H1 (cell line): ENCODE results near the gene RIBC2. TPM values are rescaled to one million over a fixed set of nuclear protein-coding genes. Genes with fewer than 3 reads are reported as not detected.

ENCODE experiments used
- CTCF ChIA-PET: fragments of 300-600 bp; sonication (Branson Sonifier 250); formaldehyde crosslinking; loops from one replicate; lab custom pipeline; 2021; ENCODE audit not compliant: partially characterized antibody; lab: Charles Lee
- POLR2A ChIA-PET: fragments of 300-600 bp; sonication (Branson Sonifier 250); formaldehyde crosslinking; loops from one replicate; lab custom pipeline; 2021; ENCODE audit warnings: inconsistent platforms; ENCODE audit not compliant: partially characterized antibody; lab: Charles Lee
- DNase-seq, 2 experiments: peaks; one replicate each; pipeline versions ENCODE4 v3.0.0 to v3.0.0-alpha.2; 2010 to 2022; ENCODE audit warnings: low spot score in 2 of 2, low read depth in 1 of 2, mixed read lengths in 1 of 2
- FAIRE-seq: peaks from 2 replicates; lab custom pipeline; 2011; peaks lifted over from hg19 to GRCh38; lab: Jason Lieb, UNC
- H2AFZ ChIP-seq: 2 replicates; pipeline ENCODE4 v1.8.1; 2012; ENCODE audit warnings: low read length, inconsistent platforms
- H2AK5ac ChIP-seq: 2 replicates; pipeline ENCODE4 v1.6.1; 2013; ENCODE audit warnings: low read depth, low read length
- H2BK120ac ChIP-seq: replicated peaks from 2 replicates; pipeline ENCODE3; 2013; ENCODE audit warnings: low read depth, low read length, inconsistent platforms
- H2BK12ac ChIP-seq: 2 replicates; pipeline ENCODE4 v1.6.1; 2013; ENCODE audit warnings: low read depth, low read length
- H2BK15ac ChIP-seq: 2 replicates; pipeline ENCODE4 v1.6.1; 2013; ENCODE audit warnings: low read length
- H2BK20ac ChIP-seq: 2 replicates; pipeline ENCODE4 v1.6.1; 2013; ENCODE audit warnings: low read length
- H2BK5ac ChIP-seq: 2 replicates; pipeline ENCODE4 v1.6.1; 2013; ENCODE audit warnings: low read depth, low read length
- H3K14ac ChIP-seq: 2 replicates; pipeline ENCODE4 v1.6.1; 2013; ENCODE audit warnings: inconsistent platforms; ENCODE audit not compliant: insufficient read length
- H3K18ac ChIP-seq: 2 replicates; pipeline ENCODE4 v1.6.1; 2013; ENCODE audit warnings: low read length; ENCODE audit errors: extremely low read depth
- H3K23ac ChIP-seq: 2 replicates; pipeline ENCODE4 v1.6.1; 2013; ENCODE audit warnings: inconsistent platforms; ENCODE audit not compliant: insufficient read length
- H3K23me2 ChIP-seq: 2 replicates; pipeline ENCODE4 v1.6.1; 2013; ENCODE audit warnings: low read depth, low read length
- H3K27ac ChIP-seq: 2 replicates; pipeline ENCODE4 v1.6.1; 2011; ENCODE audit warnings: low read depth, low read length, inconsistent platforms
- H3K27me3 ChIP-seq, 4 experiments: replicated peaks in 1 of 4; 1 replicate in 1 of 4; 2 replicates in 3 of 4; pipeline versions ENCODE4 v1.6.1 to v1.8.1; 2011 to 2013; ENCODE audit warnings: low read length in 3 of 4, mild to moderate bottlenecking in 3 of 4, inconsistent platforms in 2 of 4, mixed read lengths in 2 of 4, moderate library complexity in 1 of 4; ENCODE audit not compliant: control insufficient read depth in 3 of 4, insufficient read depth in 3 of 4; ENCODE audit errors: extremely low read depth in 1 of 4
- H3K36me3 ChIP-seq, 4 experiments: 2 replicates each; pipeline versions ENCODE4 v1.6.1 to v1.8.1; 2011 to 2013; ENCODE audit warnings: mild to moderate bottlenecking in 4 of 4, low read length in 3 of 4, moderate library complexity in 2 of 4, control low read depth in 1 of 4, inconsistent platforms in 1 of 4; ENCODE audit not compliant: insufficient read depth in 4 of 4, control insufficient read depth in 2 of 4
- H3K4ac ChIP-seq: replicated peaks from 2 replicates; pipeline ENCODE3; 2013; ENCODE audit warnings: low read length, low read depth, mixed read lengths, inconsistent platforms; ENCODE audit not compliant: insufficient read length
- H3K4me1 ChIP-seq, 4 experiments: replicated peaks in 1 of 4; 1 replicate in 1 of 4; 2 replicates in 3 of 4; pipeline versions ENCODE4 v1.6.1 to v1.8.1; 2011 to 2013; ENCODE audit warnings: low read length in 3 of 4, inconsistent platforms in 2 of 4, mixed read lengths in 1 of 4; ENCODE audit not compliant: insufficient read depth in 4 of 4, control insufficient read depth in 3 of 4
- H3K4me2 ChIP-seq, 2 experiments: 2 replicates each; pipeline versions ENCODE4 v1.6.1 to v1.8.1; 2011 to 2013; ENCODE audit warnings: low read depth in 2 of 2, low read length in 2 of 2, control low read depth in 1 of 2, inconsistent platforms in 1 of 2, mild to moderate bottlenecking in 1 of 2; ENCODE audit not compliant: insufficient read depth in 1 of 2
- H3K4me3 ChIP-seq, 4 experiments: fragments of 200-600, 300-600 bp in 1 of 4; sonication (generic), shearing (Covaris generic), sonication (Bioruptor Twin) in 1 of 4; 2 replicates each; pipeline versions ENCODE4 v1.5.1 to v1.8.1; 2011 to 2016; ENCODE audit warnings: low read length in 4 of 4, low read depth in 3 of 4, control low read depth in 2 of 4, inconsistent platforms in 2 of 4, mild to moderate bottlenecking in 2 of 4, mixed read lengths in 1 of 4, moderate library complexity in 1 of 4; ENCODE audit not compliant: insufficient read depth in 2 of 4; ENCODE audit errors: extremely low read depth in 1 of 4
- H3K56ac ChIP-seq: replicated peaks from 2 replicates; pipeline ENCODE3; 2013; ENCODE audit warnings: low read depth, mild to moderate bottlenecking, mixed read lengths, low read length, inconsistent platforms; ENCODE audit not compliant: insufficient read length
- H3K79me1 ChIP-seq: 2 replicates; pipeline ENCODE4 v1.6.1; 2013; ENCODE audit warnings: low read depth, low read length, control low read depth
- H3K79me2 ChIP-seq, 2 experiments: 2 replicates each; pipeline versions ENCODE4 v1.6.1 to v1.8.1; 2012 to 2013; ENCODE audit warnings: low read length in 2 of 2, mild to moderate bottlenecking in 2 of 2, inconsistent platforms in 1 of 2; ENCODE audit not compliant: insufficient read depth in 2 of 2, control insufficient read depth in 1 of 2
- H3K9ac ChIP-seq, 4 experiments: replicated peaks in 1 of 4; 1 replicate in 1 of 4; 2 replicates in 3 of 4; pipeline versions ENCODE4 v1.6.1 to v1.8.1; 2011 to 2013; ENCODE audit warnings: low read depth in 3 of 4, low read length in 3 of 4, control low read depth in 2 of 4, mild to moderate bottlenecking in 2 of 4, moderate library complexity in 2 of 4, inconsistent platforms in 1 of 4; ENCODE audit errors: extremely low read depth in 1 of 4
- H3K9me3 ChIP-seq, 2 experiments: 2 replicates each; pipeline versions ENCODE4 v1.6.1 to v1.8.1; 2012 to 2013; ENCODE audit warnings: mild to moderate bottlenecking in 2 of 2, moderate library complexity in 2 of 2, control low read depth in 1 of 2, inconsistent platforms in 1 of 2, low read depth in 1 of 2, low read length in 1 of 2, mixed read lengths in 1 of 2; ENCODE audit not compliant: insufficient read depth in 2 of 2
- H4K20me1 ChIP-seq, 2 experiments: replicated peaks in 1 of 2; 2 replicates each; pipeline versions ENCODE3 to v1.8.1; 2011 to 2013; ENCODE audit warnings: inconsistent platforms in 2 of 2, low read length in 2 of 2, mild to moderate bottlenecking in 1 of 2; ENCODE audit not compliant: insufficient read depth in 2 of 2, control insufficient read depth in 1 of 2
- H4K5ac ChIP-seq: 2 replicates; pipeline ENCODE4 v1.6.1; 2013; ENCODE audit warnings: low read length, low read depth, mixed read lengths, inconsistent platforms; ENCODE audit not compliant: insufficient read length
- H4K8ac ChIP-seq: 2 replicates; pipeline ENCODE4 v1.8.0; 2013; ENCODE audit warnings: mild to moderate bottlenecking, moderate library complexity, low read length, inconsistent platforms; ENCODE audit not compliant: insufficient read depth; ENCODE audit errors: extremely low read depth
- H4K91ac ChIP-seq: replicated peaks from 2 replicates; pipeline ENCODE3; 2013; ENCODE audit warnings: low read length, mixed read lengths, inconsistent platforms; ENCODE audit not compliant: insufficient read length
- ATF2 ChIP-seq: IDR thresholded peaks from 2 replicates; pipeline ENCODE4 v1.6.1; 2012; ENCODE audit warnings: low read length, inconsistent platforms
- BACH1 ChIP-seq: IDR thresholded peaks from 2 replicates; pipeline ENCODE4 v1.6.1; 2012; ENCODE audit warnings: low read length, improper control_type of control experiment
- BCL11A ChIP-seq, 2 experiments: IDR thresholded peaks; one replicate each; pipeline ENCODE4 v1.6.1; 2011; ENCODE audit warnings: low read depth in 2 of 2, low read length in 2 of 2, mild to moderate bottlenecking in 2 of 2
- CHD2 ChIP-seq: IDR thresholded peaks from 2 replicates; pipeline ENCODE4 v1.6.1; 2012; ENCODE audit warnings: low read length, improper control_type of control experiment
- CTCF ChIP-seq, 3 experiments: IDR thresholded peaks; 1 replicate in 2 of 3; 2 replicates in 1 of 3; pipeline versions ENCODE4 v1.5.1 to v1.6.1; 2011; ENCODE audit warnings: low read length in 3 of 3, mild to moderate bottlenecking in 3 of 3, inconsistent platforms in 2 of 3, low read depth in 1 of 3, moderate library complexity in 1 of 3; ENCODE audit not compliant: insufficient read depth in 1 of 3; ENCODE audit errors: control extremely low read depth in 1 of 3
- HDAC2 ChIP-seq, 2 experiments: fragments of 300-600 bp in 1 of 2; sonication (generic) in 1 of 2; IDR thresholded peaks; 2 replicates each; pipeline ENCODE4 v1.6.1; 2011 to 2012; ENCODE audit warnings: low read depth in 2 of 2, low read length in 2 of 2, mild to moderate bottlenecking in 2 of 2, moderate library complexity in 2 of 2, borderline replicate concordance in 1 of 2, inconsistent platforms in 1 of 2
- RXRA ChIP-seq: IDR thresholded peaks from 2 replicates; pipeline ENCODE4 v1.6.1; 2011; ENCODE audit warnings: low read depth, mild to moderate bottlenecking, low read length, moderate library complexity; ENCODE audit not compliant: insufficient read depth
- SAP30 ChIP-seq: fragments of 300-600 bp; sonication (generic); IDR thresholded peaks from 2 replicates; pipeline ENCODE4 v1.7.1; 2012; ENCODE audit warnings: low read length, moderate library complexity, mild to moderate bottlenecking, inconsistent platforms; ENCODE audit not compliant: insufficient read depth, insufficient replicate concordance
- SIRT6 ChIP-seq: IDR thresholded peaks from one replicate; pipeline ENCODE4 v1.7.1; 2012; ENCODE audit warnings: low read length, inconsistent platforms
- WGBS, 2 experiments: shearing (Covaris generic) in 1 of 2; methylation state at CpG; one replicate each; pipeline versions ENCODE4 v1.1.6 to v1.1.7; 2013 to 2015; ENCODE audit warnings: low lambda C conversion rate in 2 of 2, mixed read lengths in 2 of 2, inconsistent platforms in 1 of 2, low coverage in 1 of 2, missing lambda C conversion rate in 1 of 2; ENCODE audit not compliant: insufficient replicate concordance in 2 of 2, insufficient coverage in 1 of 2, insufficient read length in 1 of 2; ENCODE audit errors: extremely low coverage in 1 of 2, missing lambda C conversion rate in 1 of 2; 5-methylcytosine and 5-hydroxymethylcytosine counted together
- polyA plus RNA-seq, 7 experiments: library from polyadenylated mRNA; depleted of rRNA in 3 of 7; stranded (reverse) in 5 of 7; unstranded in 2 of 7; fragments of >200 nt in 5 of 7; fragments of 200-250 nt in 2 of 7; gene quantifications; 1 replicate in 5 of 7; 2 replicates in 1 of 7; 4 replicates in 1 of 7; pipeline versions ENCODE4 v1.2.1 to v1.2.3, GENCODE V29; 2011 to 2013; ENCODE audit warnings: missing spikeins in 2 of 7, mixed read lengths in 2 of 7
- total RNA-seq: library from RNA; stranded (reverse); fragmentation: NEBNext Ultra II Directional; extraction: Animal tissue kit (Norgen Biotek cat#: 25700); gene quantifications from 2 replicates; pipeline ENCODE4 v1.2.1, GENCODE V29; 2021

Gene RIBC2
- total and polyA plus RNA-seq, 2 of the 8 experiments (the other 6 are each of a cell fraction or from before 2014, with no cell fraction given), result 0.79 to 2.1 TPM

- CTCF ChIA-PET, result interaction anchor here (0.5 to 1.6 kb wide), 19 partner anchors 11 to 294 kb away, joined by 3 to 7 read pairs (median 3); partner anchors contain the start of genes RIBC2 and SMC1B
- Histone ChIP-seq H3K36me3 (no peaks in the 10 kb centered on the region), H3K4me3 (no peak overlapping the region), H2BK20ac (no peak overlapping the region), H3K9me3 (no peaks in the 10 kb centered on the region), H3K18ac (no peak overlapping the region), H3K23ac (no peak overlapping the region), H4K5ac (no peak overlapping the region), H2BK15ac (no peak overlapping the region), H2AFZ (peak overlapping the region; percentile 94; the same call in 1 of the 2 replicates), H3K79me2 (no peaks in the 10 kb centered on the region), H4K91ac (no peak overlapping the region), H3K79me1 (no peaks in the 10 kb centered on the region), H2AK5ac (no peak overlapping the region), H2BK120ac (no peak overlapping the region), H3K27me3 (no peaks in the 10 kb centered on the region; a peak in 1 of 7 replicates), H3K4me1 (no peaks in the 10 kb centered on the region), H2BK5ac (no peak overlapping the region), H4K20me1 (no peaks in the 10 kb centered on the region), H3K27ac (no peak overlapping the region), H3K4me2 (no peak overlapping the region), H2BK12ac (no peak overlapping the region), H3K14ac (no peak overlapping the region), H3K4ac (no peak overlapping the region), H3K9ac (no peak overlapping the region), H4K8ac (no peak overlapping the region), H3K56ac (no peak overlapping the region), H3K23me2 (no peaks in the 10 kb centered on the region)
- WGBS, 2 experiments, result 70% methylated on average over 5 of the region's 5 CpGs; no CpG with 5 or more reads in 1 of the 2 experiments
- DNase-seq (no peak), FAIRE-seq (no peak)
- POLR2A ChIA-PET, result interaction anchor here (0.7 to 1.1 kb wide), 4 partner anchors 9 to 106 kb away, joined by 3 to 4 read pairs (median 3); partner anchors contain the start of genes FBLN1, RIBC2 and SMC1B
- 0 out of 2 replicates have a peak, but pooled peaks have one; percentile 11 for TF ChIP-seq BACH1
- TF ChIP-seq RXRA, result no peak
- no peak for TF ChIP-seq HDAC2 (IDR thresholded peaks at IDR 0.05; ENCODE audit: borderline replicate concordance in 1 of 2, low read depth in 2 of 2, low read length in 2 of 2)
- TF ChIP-seq ATF2, result no peak
- no peak for TF ChIP-seq SIRT6
- TF ChIP-seq BCL11A (IDR thresholded peaks at IDR 0.05; ENCODE audit: low read depth in 2 of 2, low read length in 2 of 2), result no peak
- no peak for TF ChIP-seq SAP30
- peak; percentile 64 to 73 (median 65) for TF ChIP-seq CTCF (IDR thresholded peaks at IDR 0.05; ENCODE audit: control extremely low read depth in 1 of 3, insufficient read depth in 1 of 3, low read depth in 1 of 3, low read length in 3 of 3)
- TF ChIP-seq CHD2, result no peak
Observed at GRCh38 chr22:45397806-45398205, 15.7 kb upstream of the RIBC2 start.
